ENCODE results near the gene CBFA2T2.
"Not testable (repeated sequence)": the region's sequence is repeated elsewhere in the genome, so short reads cannot be mapped to it uniquely, and the experiment has no call there.

Gene CBFA2T2

GRCh38 chr20:33575282-33575681, 85.4 kb downstream of the CBFA2T2 start:
- DNase-seq (ENCODE audit: low spot score), result no peak

GRCh38 chr20:33576432-33577125, 86.7 kb downstream of the CBFA2T2 start:
- peak; percentile 12 for DNase-seq (ENCODE audit: low spot score)

GRCh38 chr20:33578510-33578909, 88.6 kb downstream of the CBFA2T2 start:
- peak; percentile 57 for DNase-seq (ENCODE audit: low spot score)

GRCh38 chr20:33583143-33583542, 93.2 kb downstream of the CBFA2T2 start:
- DNase-seq (ENCODE audit: low spot score), result no peak

GRCh38 chr20:33584976-33585375, 95.1 kb downstream of the CBFA2T2 start:
- DNase-seq (ENCODE audit: low spot score), result peak; percentile 29

GRCh38 chr20:33585413-33585812, 95.5 kb downstream of the CBFA2T2 start:
- DNase-seq (ENCODE audit: low spot score), result no peak

- no peak for DNase-seq (ENCODE audit: low spot score)
Measured at GRCh38 chr20:33589059-33589458, 99.2 kb downstream of the CBFA2T2 start.

GRCh38 chr20:33591901-33592300, 102.0 kb downstream of the CBFA2T2 start:
- DNase-seq (ENCODE audit: low spot score), result not testable (repeated sequence)

- DNase-seq (ENCODE audit: low spot score), result no peak
Measured at GRCh38 chr20:33594743-33595142, 104.8 kb downstream of the CBFA2T2 start.

- no peak for DNase-seq (ENCODE audit: low spot score)
Measured at GRCh38 chr20:33600414-33600813, 110.5 kb downstream of the CBFA2T2 start.

- DNase-seq (ENCODE audit: low spot score), result no peak
Measured at GRCh38 chr20:33600981-33601380, 111.1 kb downstream of the CBFA2T2 start.

- no peak for DNase-seq (ENCODE audit: low spot score)
Measured at GRCh38 chr20:33601861-33602260, 112.0 kb downstream of the CBFA2T2 start.

GRCh38 chr20:33602826-33603590, 113.1 kb downstream of the CBFA2T2 start:
- no peak for DNase-seq (ENCODE audit: low spot score)

GRCh38 chr20:33604084-33604990, 114.4 kb downstream of the CBFA2T2 start:
- DNase-seq (ENCODE audit: low spot score), result peak; percentile 14

GRCh38 chr20:33604991-33605370, 115.1 kb downstream of the CBFA2T2 start:
- peak; percentile 21 for DNase-seq (ENCODE audit: low spot score)

GRCh38 chr20:33606118-33606771, 116.3 kb downstream of the CBFA2T2 start:
- DNase-seq (ENCODE audit: low spot score), result no peak

- no peak for DNase-seq (ENCODE audit: low spot score)
Measured at GRCh38 chr20:33609504-33609903, 119.6 kb downstream of the CBFA2T2 start.

GRCh38 chr20:33611106-33611505, 121.2 kb downstream of the CBFA2T2 start:
- no peak for DNase-seq (ENCODE audit: low spot score)

- DNase-seq (ENCODE audit: low spot score), result no peak
Measured at GRCh38 chr20:33612001-33612400, 122.1 kb downstream of the CBFA2T2 start.

- DNase-seq (ENCODE audit: low spot score), result no peak
Measured at GRCh38 chr20:33621717-33622400, 132.0 kb downstream of the CBFA2T2 start.

GRCh38 chr20:33622705-33623365, 132.9 kb downstream of the CBFA2T2 start:
- no peak for DNase-seq (ENCODE audit: low spot score)
